Sciatic nerve (tissue), 2 donors: ENCODE results near the gene OTOP2. TPM values are rescaled to one million over a fixed set of nuclear protein-coding genes. Genes with fewer than 3 reads are reported as not detected.
"Not testable (repeated sequence)": the region's sequence is repeated elsewhere in the genome, so short reads cannot be mapped to it uniquely, and the experiment has no call there.

Experiments
- ATAC-seq: fragments of 200-7000 bp; cut with Tn5 transposase; one replicate; pipeline ENCODE4 v1.9.1; 2020; ENCODE audit warnings: mild to moderate bottlenecking, moderate library complexity
- DNase-seq: peaks from one replicate; pipeline ENCODE4 v3.0.0-alpha.2; 2020; ENCODE audit warnings: low spot score
- intact Hi-C: fragments of 100-400 bp; cut with DNase I; formaldehyde crosslinking; loops from one replicate; pipeline ENCODE4 v1.14.2; 2022
- total RNA-seq: library from RNA; stranded (reverse); fragmentation: NEBNext Ultra II Directional; extraction: Animal tissue kit (Norgen Biotek cat#: 25700); gene quantifications from one replicate; pipeline ENCODE4 v1.2.1, GENCODE V29; 2021
- donor health status: DM: no; HTN: no; CAD: no.
- donor health status: DM: no; HTN: no; CAD: no.

Gene OTOP2
- total RNA-seq, 1 donor from 2014 or later: not detected

- DNase-seq, intact Hi-C loops, ATAC-seq: not testable (repeated sequence)
Measured at GRCh38 chr17:74982663-74983313, 58.7 kb downstream of the OTOP2 start.

Other genes with a start within 250 kb of the OTOP2 start
- 2.5 TPM for gene CD300LF, start 211.3 kb upstream of the OTOP2 start, total RNA-seq
- gene RAB37, start 187.0 kb upstream of the OTOP2 start, total RNA-seq: 3.6 TPM
- 39.0 TPM for gene NHERF1, start 175.6 kb upstream of the OTOP2 start, total RNA-seq
- 50.3 TPM for gene NAT9, start 147.9 kb upstream of the OTOP2 start, total RNA-seq
- 0.98 TPM for gene GRIN2C, start 64.4 kb upstream of the OTOP2 start, total RNA-seq
- 6.3 TPM for gene FDXR, start 51.3 kb upstream of the OTOP2 start, total RNA-seq
- gene FADS6, start 30.6 kb upstream of the OTOP2 start, total RNA-seq: not detected
- not detected for gene USH1G, start 1.0 kb upstream of the OTOP2 start, total RNA-seq
- not detected for gene OTOP3, start 11.6 kb downstream of the OTOP2 start, total RNA-seq
- 16.1 TPM for gene HID1, start 48.5 kb downstream of the OTOP2 start, total RNA-seq
- gene CDR2L, start 63.4 kb downstream of the OTOP2 start, total RNA-seq: 11.5 TPM
- gene MRPL58, start 88.4 kb downstream of the OTOP2 start, total RNA-seq: 20.1 TPM
- 147 TPM for gene ATP5PD, start 122.7 kb downstream of the OTOP2 start, total RNA-seq
- gene KCTD2, start 123.0 kb downstream of the OTOP2 start, total RNA-seq: 37.5 TPM
- 10.5 TPM for gene SLC16A5, start 163.7 kb downstream of the OTOP2 start, total RNA-seq
- gene ARMC7, start 185.7 kb downstream of the OTOP2 start, total RNA-seq: 11.7 TPM
- gene NT5C, start 207.5 kb downstream of the OTOP2 start, total RNA-seq: 38.7 TPM
- gene JPT1, start 230.2 kb downstream of the OTOP2 start, total RNA-seq: 20.3 TPM